ENCODE results near the gene IGSF1.

DNA sequence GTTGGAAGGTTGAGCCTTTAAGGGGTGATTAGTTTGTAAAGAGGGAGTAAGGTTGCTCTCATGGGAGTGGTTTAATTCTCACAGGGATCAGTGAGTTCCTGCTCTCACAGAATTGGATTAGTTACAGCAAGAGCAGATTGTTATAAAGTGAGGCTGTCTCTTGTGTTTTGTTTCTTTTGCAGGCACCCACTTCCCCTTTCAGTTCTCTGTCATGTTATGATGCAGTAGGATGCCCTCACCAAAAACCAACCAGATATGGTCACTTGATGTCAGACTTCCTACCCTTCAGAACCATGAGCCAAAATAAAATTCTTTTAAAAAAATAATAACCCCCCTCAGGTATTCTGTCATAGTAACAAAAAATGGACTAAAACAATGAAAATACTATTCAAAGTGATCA lies 19.9 kb upstream of the IGSF1 start:
- TF ChIP-seq TOX (CRISPR knock-in tag; IDR thresholded peaks at IDR 0.05; ENCODE audit: borderline replicate concordance) (no peak), ZFP3 (CRISPR knock-in tag; IDR thresholded peaks at IDR 0.05) (no peak), ISL1 (CRISPR knock-in tag; IDR thresholded peaks at IDR 0.05) (no peak), ESRRG (CRISPR knock-in tag; IDR thresholded peaks at IDR 0.05) (no peak)
- TF ChIP-seq, protein P1, sequence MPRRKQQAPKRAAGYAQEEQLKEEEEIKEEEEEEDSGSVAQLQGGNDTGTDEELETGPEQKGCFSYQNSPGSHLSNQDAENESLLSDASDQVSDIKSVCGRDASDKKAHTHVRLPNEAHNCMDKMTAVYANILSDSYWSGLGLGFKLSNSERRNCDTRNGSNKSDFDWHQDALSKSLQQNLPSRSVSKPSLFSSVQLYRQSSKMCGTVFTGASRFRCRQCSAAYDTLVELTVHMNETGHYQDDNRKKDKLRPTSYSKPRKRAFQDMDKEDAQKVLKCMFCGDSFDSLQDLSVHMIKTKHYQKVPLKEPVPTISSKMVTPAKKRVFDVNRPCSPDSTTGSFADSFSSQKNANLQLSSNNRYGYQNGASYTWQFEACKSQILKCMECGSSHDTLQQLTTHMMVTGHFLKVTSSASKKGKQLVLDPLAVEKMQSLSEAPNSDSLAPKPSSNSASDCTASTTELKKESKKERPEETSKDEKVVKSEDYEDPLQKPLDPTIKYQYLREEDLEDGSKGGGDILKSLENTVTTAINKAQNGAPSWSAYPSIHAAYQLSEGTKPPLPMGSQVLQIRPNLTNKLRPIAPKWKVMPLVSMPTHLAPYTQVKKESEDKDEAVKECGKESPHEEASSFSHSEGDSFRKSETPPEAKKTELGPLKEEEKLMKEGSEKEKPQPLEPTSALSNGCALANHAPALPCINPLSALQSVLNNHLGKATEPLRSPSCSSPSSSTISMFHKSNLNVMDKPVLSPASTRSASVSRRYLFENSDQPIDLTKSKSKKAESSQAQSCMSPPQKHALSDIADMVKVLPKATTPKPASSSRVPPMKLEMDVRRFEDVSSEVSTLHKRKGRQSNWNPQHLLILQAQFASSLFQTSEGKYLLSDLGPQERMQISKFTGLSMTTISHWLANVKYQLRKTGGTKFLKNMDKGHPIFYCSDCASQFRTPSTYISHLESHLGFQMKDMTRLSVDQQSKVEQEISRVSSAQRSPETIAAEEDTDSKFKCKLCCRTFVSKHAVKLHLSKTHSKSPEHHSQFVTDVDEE (CRISPR knock-in tag; IDR thresholded peaks at IDR 0.05), result no peak

All from SK-N-SH treated with all-trans-retinoic acid at 6 μM for 48 hours (cell line).